Right lung (tissue), 5 donors: ENCODE results near the gene PPP1R1B. TPM values are rescaled to one million over a fixed set of nuclear protein-coding genes. Genes with fewer than 3 reads are reported as not detected.

Source experiments
- DNase-seq, 2 donors: peaks; one replicate each; pipeline ENCODE4 v3.0.0-alpha.2; 2013
- polyA plus RNA-seq, 5 donors: library from polyadenylated mRNA; unstranded; fragments of 120-200 nt; gene quantifications; one replicate each; pipeline versions ENCODE4 v1.2.1 to v1.2.3, GENCODE V29; 2013; ENCODE audit warnings: inconsistent platforms in 1 of 5, low replicate concordance in 1 of 5; ENCODE audit not compliant: insufficient read length in 5 of 5, insufficient read depth in 1 of 5

PPP1R1B gene
- polyA plus RNA-seq, 5 donors, result 48.3 to 68.1 (median 60.1) TPM

- no peak for DNase-seq
Measured at GRCh38 chr17:39650121-39650579, 23.4 kb downstream of the PPP1R1B start.

- DNase-seq, result no peak
Measured at GRCh38 chr17:39651923-39652586, 25.3 kb downstream of the PPP1R1B start.

GRCh38 chr17:39652587-39653315 is 26.0 kb downstream of the PPP1R1B start:
- DNase-seq, result no peak

DNA sequence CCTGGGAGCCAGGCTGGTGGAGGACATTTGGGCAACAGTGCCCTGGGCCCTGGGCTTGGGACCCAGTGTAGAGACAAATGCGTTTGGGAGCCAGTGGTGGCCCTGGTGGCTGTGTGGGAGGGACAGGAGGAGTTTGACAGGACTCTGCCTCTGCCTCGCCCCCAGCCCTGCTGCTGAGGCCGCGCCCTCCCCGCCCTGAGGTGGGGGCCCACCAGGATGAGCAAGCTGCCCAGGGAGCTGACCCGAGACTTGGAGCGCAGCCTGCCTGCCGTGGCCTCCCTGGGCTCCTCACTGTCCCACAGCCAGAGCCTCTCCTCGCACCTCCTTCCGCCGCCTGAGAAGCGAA is 26.5 kb downstream of the PPP1R1B start:
- DNase-seq, result no peak

GRCh38 chr17:39653662-39654331 is 27.0 kb downstream of the PPP1R1B start:
- no peak for DNase-seq

DNA sequence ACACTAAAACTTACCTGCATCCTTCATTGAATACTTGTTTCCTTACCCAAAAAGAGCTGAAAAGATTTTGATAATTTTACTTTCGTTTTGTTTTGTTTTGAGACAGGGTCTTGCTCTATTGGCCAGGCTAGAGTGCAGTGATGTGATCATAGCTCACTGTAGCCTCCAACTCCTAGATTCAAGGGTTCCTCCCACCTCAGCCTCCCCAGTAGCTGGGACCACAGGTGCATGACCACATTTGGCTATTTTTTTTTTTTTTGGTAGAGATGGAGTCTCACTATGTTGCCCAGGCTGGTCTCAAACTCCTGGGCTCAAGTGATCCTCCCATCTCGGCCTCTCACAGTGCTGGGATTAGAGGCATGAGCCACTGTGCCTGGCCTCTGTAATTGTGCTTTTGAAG is 28.4 kb downstream of the PPP1R1B start:
- no peak for DNase-seq

GRCh38 chr17:39658346-39658745 is 31.6 kb downstream of the PPP1R1B start:
- no peak for DNase-seq

- no peak for DNase-seq
Measured at GRCh38 chr17:39658760-39659159, 32.0 kb downstream of the PPP1R1B start.

DNA sequence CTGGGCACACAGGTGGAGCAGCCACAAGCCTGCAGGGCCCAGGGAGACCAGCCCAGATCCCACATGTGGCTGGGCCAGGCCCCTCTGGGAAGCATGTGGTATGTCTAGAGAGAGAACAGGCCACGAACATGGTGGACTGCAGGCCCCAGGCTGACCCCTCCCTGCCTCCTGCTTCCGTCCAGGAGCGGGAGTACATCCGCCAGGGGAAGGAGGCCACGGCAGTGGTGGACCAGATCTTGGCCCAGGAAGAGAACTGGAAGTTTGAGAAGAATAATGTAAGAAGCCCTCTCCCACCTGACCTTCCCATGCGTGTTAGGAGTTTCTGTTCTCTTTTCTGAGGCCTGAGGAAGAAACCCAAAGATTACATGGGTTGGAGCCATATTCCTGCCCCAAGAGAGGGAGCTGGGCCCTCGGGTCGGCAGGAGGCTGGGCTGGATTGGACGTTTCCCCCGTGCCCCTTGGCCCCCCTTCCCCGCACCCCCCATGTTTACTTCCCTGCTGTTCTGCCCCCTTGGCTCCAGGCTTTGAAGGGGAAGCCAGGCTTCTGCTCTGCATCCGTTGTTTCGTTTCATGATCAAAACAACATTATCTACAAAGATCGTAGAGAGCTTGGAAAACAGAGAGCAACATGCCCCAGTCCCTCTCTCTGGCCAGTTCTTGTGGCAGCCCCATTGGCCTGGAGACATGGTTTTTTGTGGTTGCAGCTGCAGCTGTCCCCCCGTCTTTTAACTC is 32.7 kb downstream of the PPP1R1B start:
- DNase-seq, result no peak

- no peak for DNase-seq
Measured at GRCh38 chr17:39660011-39660360, 33.2 kb downstream of the PPP1R1B start.

- DNase-seq, result no peak
Measured at GRCh38 chr17:39660397-39661385, 33.9 kb downstream of the PPP1R1B start.

DNA sequence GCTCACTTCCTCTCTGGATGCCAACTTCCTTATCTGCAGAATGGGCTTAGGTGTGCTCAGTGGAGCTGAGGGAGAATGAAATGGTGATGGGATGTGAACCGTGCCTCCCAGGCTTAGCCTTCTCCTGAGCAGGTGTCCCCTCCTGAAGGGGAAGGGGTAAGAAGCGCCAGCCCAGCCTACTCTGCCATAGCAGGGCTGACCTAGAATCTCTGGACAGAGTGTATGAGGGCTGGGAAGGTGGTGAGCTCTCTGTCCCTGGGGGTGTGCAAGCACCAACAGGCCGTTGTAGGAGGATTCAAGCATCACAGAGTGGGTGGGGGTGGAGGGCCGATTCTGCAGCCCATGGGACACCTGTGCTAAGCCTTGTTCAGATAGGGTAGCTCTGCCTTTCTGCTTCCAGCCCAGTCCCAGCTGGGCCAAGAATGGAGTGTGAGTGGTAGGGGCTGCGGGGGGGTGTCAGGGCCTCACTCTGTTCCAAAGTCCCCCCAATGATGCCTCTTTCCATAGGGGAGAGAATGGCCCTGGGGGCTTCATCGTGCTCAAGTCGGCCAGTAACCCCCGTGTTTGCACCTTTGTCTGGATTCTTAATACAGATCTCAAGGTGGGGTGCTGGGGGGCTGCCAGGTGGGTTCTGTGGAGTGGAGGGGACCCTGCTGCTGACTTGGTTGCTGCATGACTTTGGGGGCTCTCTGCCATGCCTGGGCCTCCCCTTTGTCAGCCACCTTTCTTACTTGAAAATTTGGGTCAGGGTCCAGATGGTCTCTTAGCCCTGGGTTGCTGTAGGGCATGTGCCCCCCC is 35.2 kb downstream of the PPP1R1B start:
- no peak for DNase-seq

DNA sequence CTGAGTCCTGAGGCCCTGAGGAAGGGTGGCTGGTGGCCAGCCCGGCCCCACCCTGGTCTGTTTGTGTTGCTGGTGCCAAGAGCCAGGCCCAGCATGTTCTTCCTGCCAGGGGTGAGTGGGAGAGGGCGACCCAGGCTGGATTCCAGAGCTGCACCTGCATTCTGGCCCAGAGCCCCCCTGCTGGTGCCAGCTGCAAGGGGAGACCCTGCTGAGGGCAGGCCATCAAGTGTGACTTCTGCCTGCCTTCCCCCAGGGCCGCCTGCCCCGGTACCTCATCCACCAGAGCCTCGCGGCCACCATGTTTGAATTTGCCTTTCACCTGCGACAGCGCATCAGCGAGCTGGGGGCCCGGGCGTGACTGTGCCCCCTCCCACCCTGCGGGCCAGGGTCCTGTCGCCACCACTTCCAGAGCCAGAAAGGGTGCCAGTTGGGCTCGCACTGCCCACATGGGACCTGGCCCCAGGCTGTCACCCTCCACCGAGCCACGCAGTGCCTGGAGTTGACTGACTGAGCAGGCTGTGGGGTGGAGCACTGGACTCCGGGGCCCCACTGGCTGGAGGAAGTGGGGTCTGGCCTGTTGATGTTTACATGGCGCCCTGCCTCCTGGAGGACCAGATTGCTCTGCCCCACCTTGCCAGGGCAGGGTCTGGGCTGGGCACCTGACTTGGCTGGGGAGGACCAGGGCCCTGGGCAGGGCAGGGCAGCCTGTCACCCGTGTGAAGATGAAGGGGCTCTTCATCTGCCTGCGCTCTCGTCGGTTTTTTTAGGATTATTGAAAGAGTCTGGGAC is 36.0 kb downstream of the PPP1R1B start:
- DNase-seq, result no peak

DNA sequence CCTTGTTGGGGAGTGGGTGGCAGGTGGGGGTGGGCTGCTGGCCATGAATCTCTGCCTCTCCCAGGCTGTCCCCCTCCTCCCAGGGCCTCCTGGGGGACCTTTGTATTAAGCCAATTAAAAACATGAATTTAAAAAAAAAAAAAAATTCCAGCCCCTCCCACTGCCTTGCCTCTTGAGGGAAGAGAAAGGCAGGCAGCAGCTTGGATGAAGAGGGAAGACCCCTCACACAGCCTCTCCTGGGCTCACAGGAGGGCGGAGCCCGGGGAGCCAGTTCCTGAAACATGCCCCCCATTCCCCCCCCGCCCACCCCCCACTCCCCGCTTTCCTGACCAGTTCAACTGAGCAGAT is 36.6 kb downstream of the PPP1R1B start:
- DNase-seq, result no peak

DNA sequence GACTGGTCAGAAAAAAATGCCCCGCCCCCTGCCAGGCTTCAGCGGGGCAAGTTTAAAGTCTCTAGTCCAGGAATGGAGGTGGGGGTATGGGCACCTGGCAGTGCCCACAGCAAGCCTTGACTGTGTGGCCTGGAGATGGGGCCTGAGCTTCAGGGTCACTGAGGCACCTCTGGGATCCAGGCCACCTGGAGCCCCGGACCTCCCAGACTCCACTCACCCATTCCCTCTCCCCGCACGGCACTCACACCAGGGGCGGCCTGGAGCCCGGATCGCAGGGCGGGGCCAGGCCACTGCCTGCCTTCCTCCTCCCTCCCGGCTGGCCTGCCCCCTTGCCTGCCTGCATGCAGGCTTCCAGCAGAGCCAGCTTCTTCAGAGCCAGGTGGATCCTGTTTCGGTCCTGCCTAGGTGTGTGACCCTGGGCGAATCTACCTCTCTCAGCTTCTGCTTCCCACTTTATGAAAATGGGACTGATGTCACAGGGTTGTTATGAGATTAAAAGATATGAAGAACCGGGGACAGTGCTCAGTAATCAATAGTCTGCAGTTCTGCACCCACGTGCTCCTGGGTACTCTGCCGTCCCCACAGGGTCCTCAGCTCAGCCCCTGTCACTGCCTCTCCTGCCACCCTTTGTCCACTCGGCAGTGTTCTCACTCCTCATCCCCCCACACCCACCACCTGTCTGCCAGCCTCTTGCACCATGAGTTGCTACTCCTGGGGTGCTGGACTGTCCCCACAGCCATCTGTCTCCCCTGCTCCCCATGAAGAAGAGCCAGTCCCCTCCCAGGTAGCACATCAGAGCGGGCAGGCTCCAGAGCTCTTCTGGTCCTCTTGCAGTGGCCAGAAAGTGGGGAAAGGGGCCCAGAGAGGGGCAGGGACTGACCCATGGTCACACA is 37.2 kb downstream of the PPP1R1B start:
- DNase-seq, result no peak

DNA sequence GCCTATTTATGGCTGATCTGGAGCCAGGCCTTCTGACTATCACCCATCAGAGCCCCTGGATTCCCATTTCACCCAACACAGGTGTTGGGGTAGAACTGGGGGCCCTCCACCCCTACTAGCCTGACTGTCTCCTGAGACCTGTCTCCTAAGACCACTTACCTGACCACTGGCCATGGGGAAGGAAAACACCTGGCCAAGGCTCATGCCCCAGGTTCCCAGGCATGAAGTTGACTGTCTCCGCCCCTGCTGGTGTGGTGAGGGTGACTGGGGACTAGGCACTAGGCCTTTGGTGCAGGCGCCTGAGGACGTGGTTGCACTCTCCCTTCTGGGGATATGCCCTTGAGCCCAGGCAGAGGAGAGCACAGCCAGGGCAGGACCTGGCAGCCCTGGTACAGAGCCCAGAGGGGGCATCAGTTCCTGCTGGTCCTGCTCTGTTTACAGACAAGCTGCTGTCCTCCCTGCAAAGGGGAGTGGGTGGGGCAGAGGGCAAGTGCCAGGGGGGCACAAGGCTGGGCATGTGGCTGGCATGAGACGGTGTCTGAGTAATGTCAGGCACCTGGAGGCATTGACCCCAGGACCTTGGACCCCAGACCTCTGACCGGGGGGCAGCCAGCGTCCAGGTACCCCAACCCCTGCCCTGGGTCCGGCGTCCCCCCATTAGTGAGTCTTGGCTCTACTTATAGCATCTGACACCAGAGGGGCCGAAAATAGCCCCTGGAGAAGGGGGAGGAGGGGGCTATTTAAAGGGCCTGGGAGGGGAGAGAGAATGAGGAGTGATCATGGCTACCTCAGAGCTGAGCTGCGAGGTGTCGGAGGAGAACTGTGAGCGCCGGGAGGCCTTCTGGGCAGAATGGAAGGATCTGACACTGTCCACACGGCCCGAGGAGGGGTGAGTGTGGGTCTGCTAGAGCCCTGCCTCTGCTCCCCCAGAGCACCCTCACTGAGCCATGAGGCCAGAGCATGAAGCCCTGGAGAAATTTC is 38.1 kb downstream of the PPP1R1B start, which contains the start of gene TCAP:
Gene TCAP, plus strand, starts transcription at position 769 of the 981 bp plus-strand sequence. Its CDS starts 11 bp downstream, at position 780.
- no peak for DNase-seq

- no peak for DNase-seq
Measured at GRCh38 chr17:39665642-39666224, 39.0 kb downstream of the PPP1R1B start.
